MM.1S (cell line): ENCODE results near the gene HACD1.

Experiments used
- DNase-seq: peaks from one replicate; pipeline ENCODE4 v3.0.0-alpha.2; 2015
- H2AFZ ChIP-seq: fragments of 300-600 bp; sonication (generic); 2 replicates; pipeline ENCODE4 v1.6.0; 2016; ENCODE audit warnings: antibody characterized with exemption, low read length
- H3F3A ChIP-seq: fragments of 300-600 bp; sonication (generic); 2 replicates; pipeline ENCODE4 v1.6.1; 2016; ENCODE audit warnings: mild to moderate bottlenecking, antibody characterized with exemption, low read length, moderate library complexity, mixed read lengths; ENCODE audit not compliant: insufficient read depth
- H3K27ac ChIP-seq: fragments of 300-600 bp; sonication (generic); 2 replicates; pipeline ENCODE4 v1.5.1; 2016; ENCODE audit warnings: mild to moderate bottlenecking, low read length
- H3K27me3 ChIP-seq: fragments of 300-600 bp; sonication (generic); replicated peaks from 2 replicates; pipeline ENCODE4 v1.6.0; 2016; ENCODE audit warnings: low read length; ENCODE audit not compliant: insufficient read depth
- H3K36me3 ChIP-seq: fragments of 300-600 bp; sonication (generic); replicated peaks from 2 replicates; pipeline ENCODE4 v1.6.1; 2016; ENCODE audit warnings: mild to moderate bottlenecking, low read length, mixed read lengths; ENCODE audit not compliant: insufficient read depth
- H3K4me1 ChIP-seq: fragments of 300-600 bp; sonication (generic); 2 replicates; pipeline ENCODE4 v1.6.1; 2016; ENCODE audit warnings: low read length, mixed read lengths
- H3K4me2 ChIP-seq: fragments of 300-600 bp; sonication (generic); 2 replicates; pipeline ENCODE4 v1.6.0; 2016; ENCODE audit warnings: low read depth, low read length
- H3K4me3 ChIP-seq: fragments of 300-600 bp; sonication (generic); 2 replicates; pipeline ENCODE4 v1.5.1; 2016; ENCODE audit warnings: low read length, mixed read lengths
- H3K79me2 ChIP-seq: fragments of 300-600 bp; sonication (generic); 2 replicates; pipeline ENCODE4 v1.6.1; 2016; ENCODE audit warnings: mixed run types, low read length, mixed read lengths
- H3K9ac ChIP-seq: fragments of 300-600 bp; sonication (generic); 2 replicates; pipeline ENCODE4 v1.6.1; 2016; ENCODE audit warnings: low read length, mixed read lengths
- H3K9me2 ChIP-seq: fragments of 300-600 bp; sonication (generic); replicated peaks from 2 replicates; pipeline ENCODE4 v1.6.1; 2016; ENCODE audit warnings: mild to moderate bottlenecking, low read length, mixed read lengths; ENCODE audit not compliant: insufficient read depth
- H3K9me3 ChIP-seq: fragments of 300-600 bp; sonication (generic); replicated peaks from 2 replicates; pipeline ENCODE4 v1.6.1; 2016; ENCODE audit warnings: mild to moderate bottlenecking, low read length, mixed read lengths; ENCODE audit not compliant: insufficient read depth
- H4K20me1 ChIP-seq: fragments of 300-600 bp; sonication (generic); 2 replicates; pipeline ENCODE4 v1.6.1; 2016; ENCODE audit warnings: mild to moderate bottlenecking, low read length, moderate library complexity, mixed read lengths; ENCODE audit not compliant: insufficient read depth
- EZH2 ChIP-seq: fragments of 300-600 bp; sonication (generic); optimal IDR thresholded peaks from 2 replicates; pipeline ENCODE3; 2017; ENCODE audit warnings: low read depth, mild to moderate bottlenecking, antibody characterized with exemption, low read length, mixed read lengths
- EZH2phosphoT487 ChIP-seq: fragments of 300-600 bp; sonication (generic); IDR thresholded peaks from 2 replicates; pipeline ENCODE4 v1.6.1; 2018; ENCODE audit warnings: antibody characterized with exemption, low read length
- TF ChIP-seq, protein P1 (sequence below): fragments of 300-600 bp; sonication (generic); IDR thresholded peaks from 2 replicates; pipeline ENCODE4 v1.5.1; 2016; ENCODE audit warnings: antibody characterized with exemption, low read length, mixed read lengths

Gene HACD1

GRCh38 chr10:17616403-17617030, 657 bp downstream of the HACD1 start:
- H3K9me3 ChIP-seq, result no peaks in the 10 kb centered on the region
- H2AFZ ChIP-seq, result no peak overlapping the region
- H3K9me2 ChIP-seq, result no peaks in the 10 kb centered on the region
- H3K27ac ChIP-seq, result no peak overlapping the region
- H3K36me3 ChIP-seq, result no peaks in the 10 kb centered on the region
- DNase-seq, result no peak
- no peaks in the 10 kb centered on the region for H4K20me1 ChIP-seq
- TF ChIP-seq EZH2phosphoT487 (no peak), EZH2 (no peak)
- TF ChIP-seq, protein P1, sequence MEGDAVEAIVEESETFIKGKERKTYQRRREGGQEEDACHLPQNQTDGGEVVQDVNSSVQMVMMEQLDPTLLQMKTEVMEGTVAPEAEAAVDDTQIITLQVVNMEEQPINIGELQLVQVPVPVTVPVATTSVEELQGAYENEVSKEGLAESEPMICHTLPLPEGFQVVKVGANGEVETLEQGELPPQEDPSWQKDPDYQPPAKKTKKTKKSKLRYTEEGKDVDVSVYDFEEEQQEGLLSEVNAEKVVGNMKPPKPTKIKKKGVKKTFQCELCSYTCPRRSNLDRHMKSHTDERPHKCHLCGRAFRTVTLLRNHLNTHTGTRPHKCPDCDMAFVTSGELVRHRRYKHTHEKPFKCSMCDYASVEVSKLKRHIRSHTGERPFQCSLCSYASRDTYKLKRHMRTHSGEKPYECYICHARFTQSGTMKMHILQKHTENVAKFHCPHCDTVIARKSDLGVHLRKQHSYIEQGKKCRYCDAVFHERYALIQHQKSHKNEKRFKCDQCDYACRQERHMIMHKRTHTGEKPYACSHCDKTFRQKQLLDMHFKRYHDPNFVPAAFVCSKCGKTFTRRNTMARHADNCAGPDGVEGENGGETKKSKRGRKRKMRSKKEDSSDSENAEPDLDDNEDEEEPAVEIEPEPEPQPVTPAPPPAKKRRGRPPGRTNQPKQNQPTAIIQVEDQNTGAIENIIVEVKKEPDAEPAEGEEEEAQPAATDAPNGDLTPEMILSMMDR, result no peak
- H3K4me2 ChIP-seq, result no peak overlapping the region
- no peaks in the 10 kb centered on the region for H3K4me1 ChIP-seq
- no peaks in the 10 kb centered on the region for H3F3A ChIP-seq
- no peak overlapping the region for H3K4me3 ChIP-seq
- no peak overlapping the region for H3K9ac ChIP-seq
- no peaks in the 10 kb centered on the region for H3K79me2 ChIP-seq
- H3K27me3 ChIP-seq, result no peaks in the 10 kb centered on the region

DNA sequence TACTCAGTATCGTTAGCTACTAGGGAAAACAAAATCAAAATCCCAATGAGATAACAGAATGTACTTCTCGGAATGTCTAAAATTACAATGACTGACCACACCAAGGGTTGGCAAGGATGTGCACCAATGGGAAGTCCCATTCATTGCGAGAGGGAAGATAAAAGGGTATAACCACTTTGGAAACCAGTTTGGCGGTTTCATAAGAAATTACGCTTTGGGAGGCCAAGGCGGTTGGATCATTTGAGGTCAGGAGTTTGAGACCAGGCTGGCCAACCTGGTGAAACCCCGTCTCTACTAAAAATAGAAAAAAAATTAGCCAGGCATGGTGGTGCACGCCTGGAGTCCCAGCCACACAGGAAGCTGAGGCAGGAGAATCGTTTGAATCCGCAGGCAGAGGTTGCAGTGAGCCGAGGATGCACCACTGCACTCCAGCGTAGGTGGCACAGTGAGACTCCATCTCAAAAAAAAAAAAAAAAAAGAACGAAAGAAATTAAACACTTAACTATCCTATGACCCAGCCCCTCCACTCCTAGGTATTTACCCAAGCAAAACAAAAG, 7.6 kb downstream of the HACD1 start:
- no peaks in the 10 kb centered on the region for H3K79me2 ChIP-seq
- DNase-seq, result no peak
- no peaks in the 10 kb centered on the region for H3K9me2 ChIP-seq
- H3F3A ChIP-seq, result no peaks in the 10 kb centered on the region
- no peak overlapping the region for H3K27ac ChIP-seq
- no peak overlapping the region for H3K4me3 ChIP-seq
- H3K36me3 ChIP-seq, result no peaks in the 10 kb centered on the region
- no peaks in the 10 kb centered on the region for H3K27me3 ChIP-seq
- no peak overlapping the region for H2AFZ ChIP-seq
- no peak overlapping the region for H3K9ac ChIP-seq
- TF ChIP-seq EZH2phosphoT487 (no peak), EZH2 (no peak)
- TF ChIP-seq, protein P1, result no peak
- no peaks in the 10 kb centered on the region for H3K9me3 ChIP-seq
- no peaks in the 10 kb centered on the region for H3K4me1 ChIP-seq
- H4K20me1 ChIP-seq, result no peaks in the 10 kb centered on the region
- H3K4me2 ChIP-seq, result no peak overlapping the region

DNA sequence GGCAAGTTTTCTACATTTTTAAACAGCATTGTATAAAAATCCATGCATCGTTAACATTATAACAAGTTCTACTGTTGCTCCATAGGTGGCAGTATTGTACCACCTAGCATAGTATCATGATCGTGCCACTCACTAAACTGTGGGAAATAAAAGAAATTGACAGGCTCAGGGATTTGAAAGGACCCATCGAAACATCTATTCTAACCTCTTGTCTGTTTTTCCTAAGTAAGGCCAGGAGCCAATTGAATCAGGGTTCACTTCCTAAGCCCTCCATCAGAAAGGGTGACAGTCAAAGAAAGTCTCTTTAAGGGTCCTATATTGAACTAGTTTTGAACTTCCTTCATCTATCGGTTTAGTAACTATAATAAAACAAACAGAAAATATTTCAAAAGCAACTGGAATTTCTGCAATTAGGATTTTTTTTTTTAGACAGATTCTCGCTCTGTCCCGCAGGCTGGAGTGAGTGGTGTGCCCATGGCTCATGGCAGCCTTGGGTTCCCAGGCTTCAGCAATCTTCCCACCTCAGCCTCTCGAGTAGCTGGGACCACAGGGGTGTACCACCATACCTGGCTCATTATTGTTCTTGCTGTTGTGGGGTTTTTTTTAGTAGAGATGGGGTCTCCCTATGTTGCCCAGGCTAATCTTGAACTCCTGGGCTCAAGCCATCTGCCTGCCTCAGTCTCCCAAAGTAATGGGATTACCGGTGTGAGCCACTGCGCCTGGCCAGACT, 9.4 kb downstream of the HACD1 start:
- no peaks in the 10 kb centered on the region for H3K36me3 ChIP-seq
- H3K27me3 ChIP-seq, result no peaks in the 10 kb centered on the region
- no peaks in the 10 kb centered on the region for H3K9me2 ChIP-seq
- no peak overlapping the region for H3K27ac ChIP-seq
- H3K9ac ChIP-seq, result no peak overlapping the region
- TF ChIP-seq EZH2phosphoT487, result no peak
- TF ChIP-seq, protein P1, result peak; percentile 88
- DNase-seq, result peak; percentile 46
- no peaks in the 10 kb centered on the region for H3F3A ChIP-seq
- no peak overlapping the region for H2AFZ ChIP-seq
- H3K4me2 ChIP-seq, result no peak overlapping the region
- no peaks in the 10 kb centered on the region for H3K9me3 ChIP-seq
- H3K4me3 ChIP-seq, result no peak overlapping the region
- H3K79me2 ChIP-seq, result no peaks in the 10 kb centered on the region
- H3K4me1 ChIP-seq, result no peaks in the 10 kb centered on the region
- no peaks in the 10 kb centered on the region for H4K20me1 ChIP-seq
